K562 (cell line): ENCODE data around the gene ELF2. TPM values are rescaled to one million over a fixed set of nuclear protein-coding genes. Genes with fewer than 3 reads are reported as not detected.

Experiments
- ARNT ChIP-seq, 2 experiments: fragments of 450-650 bp; IDR thresholded peaks; 2 replicates each; pipeline ENCODE4 v1.6.1; 2016; ENCODE audit warnings: mild to moderate bottlenecking in 1 of 2
- ATF3 ChIP-seq, 2 experiments: fragments of 450-650 bp in 1 of 2; sonication (generic) in 1 of 2; formaldehyde crosslinking in 1 of 2; IDR thresholded peaks in 1 of 2; conservative IDR thresholded peaks in 1 of 2; 2 replicates each; pipeline versions ENCODE4 v1.6.1 to v1.8.1; 2016 to 2023; ENCODE audit warnings: mild to moderate bottlenecking in 2 of 2, moderate library complexity in 2 of 2, inconsistent platforms in 1 of 2, missing genetic modification reagents in 1 of 2
- FOXA3 ChIP-seq, 2 experiments: fragments of 450-650 bp in 1 of 2; sonication (generic) in 1 of 2; formaldehyde crosslinking; IDR thresholded peaks in 1 of 2; conservative IDR thresholded peaks in 1 of 2; 2 replicates each; pipeline versions ENCODE4 v1.4.0 to v1.8.0; 2020 to 2022; ENCODE audit warnings: mild to moderate bottlenecking in 2 of 2, missing genetic modification reagents in 1 of 2
- HDAC6 ChIP-seq: IDR thresholded peaks from 2 replicates; pipeline ENCODE4 v1.6.1; 2012; ENCODE audit warnings: low read depth, mild to moderate bottlenecking, control low read depth, inconsistent platforms, low read length, moderate library complexity
- HDAC8 ChIP-seq: fragments of 450-650 bp; IDR thresholded peaks from 2 replicates; pipeline ENCODE4 v1.6.1; 2016; ENCODE audit warnings: mild to moderate bottlenecking, missing genetic modification characterization, moderate library complexity, missing compliant biosample characterization
- HIVEP1 ChIP-seq: fragments of 250-450 bp; sonication (Bioruptor Pico); IDR thresholded peaks from 2 replicates; pipeline ENCODE4 v1.4.0; 2020; ENCODE audit warnings: mild to moderate bottlenecking
- HMGN3 ChIP-seq: IDR thresholded peaks from 2 replicates; pipeline ENCODE4 v1.6.1; 2011; ENCODE audit warnings: borderline replicate concordance, low read depth, mild to moderate bottlenecking, mixed read lengths, low read length; ENCODE audit not compliant: insufficient read length; ENCODE audit errors: extremely low read depth
- ILF3 ChIP-seq: fragments of 450-650 bp; IDR thresholded peaks from 2 replicates; pipeline ENCODE4 v1.6.1; 2018; ENCODE audit warnings: antibody characterized with exemption, mild to moderate bottlenecking, moderate library complexity, borderline replicate concordance
- NKRF ChIP-seq: fragments of 450-650 bp; IDR thresholded peaks from 2 replicates; pipeline ENCODE4 v1.6.1; 2016; ENCODE audit warnings: borderline replicate concordance
- NR4A1 ChIP-seq, 2 experiments: fragments of 250-450 bp in 1 of 2; fragments of 450-650 bp in 1 of 2; sonication (Bioruptor Pico) in 1 of 2; IDR thresholded peaks; 2 replicates each; pipeline versions ENCODE4 v1.4.0 to v1.6.1; 2016 to 2020; ENCODE audit warnings: mild to moderate bottlenecking in 2 of 2, missing compliant biosample characterization in 1 of 2, missing genetic modification characterization in 1 of 2, moderate library complexity in 1 of 2
- SMAD4 ChIP-seq: fragments of 250-450 bp; sonication (Bioruptor Pico); conservative IDR thresholded peaks from 2 replicates; pipeline ENCODE4 v1.8.0; 2021; ENCODE audit warnings: inconsistent platforms, mild to moderate bottlenecking, moderate library complexity
- SMARCA5 ChIP-seq: fragments of 450-650 bp; IDR thresholded peaks from 2 replicates; pipeline ENCODE4 v1.6.1; 2016
- STAT5B ChIP-seq: fragments of 250-450 bp; sonication (Bioruptor Pico); IDR thresholded peaks from 2 replicates; pipeline ENCODE4 v1.8.0; 2021; ENCODE audit warnings: mild to moderate bottlenecking, inconsistent platforms
- ZNF12 ChIP-seq: sonication (generic); formaldehyde crosslinking; IDR thresholded peaks from 2 replicates; pipeline ENCODE4 v1.4.0; 2020; ENCODE audit warnings: mild to moderate bottlenecking, missing genetic modification reagents
- ZNF134 ChIP-seq: fragments of 250-450 bp; sonication (Bioruptor Pico); conservative IDR thresholded peaks from 2 replicates; pipeline ENCODE4 v1.4.0; 2020
- ZNF174 ChIP-seq: fragments of 250-450 bp; sonication (Bioruptor Pico); IDR thresholded peaks from 2 replicates; pipeline ENCODE4 v1.4.0; 2020; ENCODE audit warnings: mild to moderate bottlenecking
- ZNF586 ChIP-seq: fragments of 450-650 bp; formaldehyde crosslinking; conservative IDR thresholded peaks from 2 replicates; pipeline ENCODE4 v1.4.0; 2020; ENCODE audit warnings: mild to moderate bottlenecking, moderate library complexity
- ZNF644 ChIP-seq: fragments of 200-800 bp; sonication (Bioruptor generic); IDR thresholded peaks from 2 replicates; pipeline ENCODE4 v1.6.1; 2016; ENCODE audit warnings: low read depth, missing genetic modification characterization, missing compliant biosample characterization
- polyA plus RNA-seq, 8 experiments: library from polyadenylated mRNA; depleted of rRNA in 4 of 8; stranded (reverse) in 5 of 8; unstranded in 3 of 8; fragments of >200 nt; fragmentation: Nextera tagmentation in 2 of 8; fragmentation: Illumina TruSeq in 1 of 8; extraction: Ambion mirVana in 2 of 8; extraction: Trizol in 1 of 8; gene quantifications; 2 replicates each; pipeline versions ENCODE4 v1.2.1 to v1.2.3, GENCODE V29; 2011 to 2014; ENCODE audit warnings: inconsistent platforms in 1 of 8, missing spikeins in 1 of 8
- total RNA-seq, 7 experiments: library from RNA; depleted of rRNA in 6 of 7; stranded (reverse); fragments of >200 nt in 6 of 7; fragmentation: Illumina TruSeq in 2 of 7; extraction: Trizol in 2 of 7; gene quantifications; 2 replicates each; pipeline versions ENCODE4 v1.2.1 to v1.2.3, GENCODE V29; 2011 to 2021; ENCODE audit warnings: low replicate concordance in 1 of 7
- TF ChIP-seq, protein P1 (sequence below), 3 experiments: fragments of 200-800 bp in 1 of 3; fragments of 250-450 bp in 1 of 3; fragments of 450-650 bp in 1 of 3; sonication (Bioruptor Pico) in 1 of 3; sonication (Bioruptor generic) in 1 of 3; formaldehyde crosslinking in 1 of 3; IDR thresholded peaks; 2 replicates each; pipeline versions ENCODE4 v1.6.1 to v1.8.0; 2016 to 2022; ENCODE audit warnings: mild to moderate bottlenecking in 2 of 3, missing genetic modification characterization in 2 of 3, missing compliant biosample characterization in 1 of 3, moderate library complexity in 1 of 3

ELF2 gene
- total and polyA plus RNA-seq, 9 of the 15 experiments (the other 6 are each of a cell fraction or from before 2014, with no cell fraction given): 9.4 to 58.7 (median 41.6) TPM

DNA sequence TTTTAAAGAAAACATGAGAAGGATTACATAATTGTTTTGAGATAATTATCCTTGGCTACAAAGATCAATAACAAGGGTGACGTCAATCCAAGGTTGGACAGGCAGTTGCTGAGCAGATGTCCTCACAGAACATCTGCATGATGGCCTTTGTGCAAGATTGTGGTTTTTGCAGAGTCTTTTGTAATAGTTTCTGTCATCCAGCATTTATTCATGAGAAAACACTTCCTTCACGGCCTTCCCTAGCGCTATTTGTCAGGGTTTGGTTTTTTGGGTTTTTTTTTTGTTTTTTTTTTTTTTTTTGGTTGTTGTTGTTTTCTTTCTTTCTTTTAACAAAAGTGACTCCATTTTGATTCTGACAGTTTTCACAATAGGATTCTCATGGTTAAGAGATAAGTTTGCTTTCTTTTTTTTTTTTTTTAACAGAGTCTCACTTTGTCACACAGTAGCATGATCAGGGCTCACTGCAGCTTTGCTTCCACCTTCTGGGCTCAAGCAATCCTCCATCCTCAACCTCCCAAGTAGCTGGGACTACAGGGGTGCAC, 31.5 kb upstream of the ELF2 start (continued):
- peak; percentile 69; the same call in 1 of the 2 replicates for TF ChIP-seq ATF3 (IDR thresholded peaks at IDR 0.05)
- TF ChIP-seq ATF3 (CRISPR knock-in tag; conservative IDR thresholded peaks at IDR 0.05): no peak
- no peak for TF ChIP-seq NKRF
- TF ChIP-seq HMGN3: no peak
- TF ChIP-seq HDAC8: 0 out of 2 replicates have a peak, but pooled peaks have one; percentile 61
- TF ChIP-seq FOXA3 (CRISPR knock-in tag; conservative IDR thresholded peaks at IDR 0.05 in 1 of 2, IDR thresholded peaks at IDR 0.05 in 1 of 2): no peak
- no peak for TF ChIP-seq ILF3
- no peak for TF ChIP-seq ZNF134 (CRISPR knock-in tag)
- no peak for TF ChIP-seq STAT5B (CRISPR knock-in tag)
- TF ChIP-seq ARNT (IDR thresholded peaks at IDR 0.05): no peak
- no peak for TF ChIP-seq ZNF174 (CRISPR knock-in tag)
- no peak for TF ChIP-seq ZNF586
- no peak for TF ChIP-seq SMARCA5
- TF ChIP-seq NR4A1 (CRISPR knock-in tag; IDR thresholded peaks at IDR 0.05): no peak
- TF ChIP-seq NR4A1 (tag; IDR thresholded peaks at IDR 0.05): peak; percentile 89
- TF ChIP-seq, protein P1, sequence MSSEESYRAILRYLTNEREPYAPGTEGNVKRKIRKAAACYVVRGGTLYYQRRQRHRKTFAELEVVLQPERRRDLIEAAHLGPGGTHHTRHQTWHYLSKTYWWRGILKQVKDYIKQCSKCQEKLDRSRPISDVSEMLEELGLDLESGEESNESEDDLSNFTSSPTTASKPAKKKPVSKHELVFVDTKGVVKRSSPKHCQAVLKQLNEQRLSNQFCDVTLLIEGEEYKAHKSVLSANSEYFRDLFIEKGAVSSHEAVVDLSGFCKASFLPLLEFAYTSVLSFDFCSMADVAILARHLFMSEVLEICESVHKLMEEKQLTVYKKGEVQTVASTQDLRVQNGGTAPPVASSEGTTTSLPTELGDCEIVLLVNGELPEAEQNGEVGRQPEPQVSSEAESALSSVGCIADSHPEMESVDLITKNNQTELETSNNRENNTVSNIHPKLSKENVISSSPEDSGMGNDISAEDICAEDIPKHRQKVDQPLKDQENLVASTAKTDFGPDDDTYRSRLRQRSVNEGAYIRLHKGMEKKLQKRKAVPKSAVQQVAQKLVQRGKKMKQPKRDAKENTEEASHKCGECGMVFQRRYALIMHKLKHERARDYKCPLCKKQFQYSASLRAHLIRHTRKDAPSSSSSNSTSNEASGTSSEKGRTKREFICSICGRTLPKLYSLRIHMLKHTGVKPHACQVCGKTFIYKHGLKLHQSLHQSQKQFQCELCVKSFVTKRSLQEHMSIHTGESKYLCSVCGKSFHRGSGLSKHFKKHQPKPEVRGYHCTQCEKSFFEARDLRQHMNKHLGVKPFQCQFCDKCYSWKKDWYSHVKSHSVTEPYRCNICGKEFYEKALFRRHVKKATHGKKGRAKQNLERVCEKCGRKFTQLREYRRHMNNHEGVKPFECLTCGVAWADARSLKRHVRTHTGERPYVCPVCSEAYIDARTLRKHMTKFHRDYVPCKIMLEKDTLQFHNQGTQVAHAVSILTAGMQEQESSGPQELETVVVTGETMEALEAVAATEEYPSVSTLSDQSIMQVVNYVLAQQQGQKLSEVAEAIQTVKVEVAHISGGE (CRISPR knock-in tag; IDR thresholded peaks at IDR 0.05): peak in 1 of 3 experiments; percentile 52; a peak in 1 of 6 replicates
- no peak for TF ChIP-seq ZNF12 (CRISPR knock-in tag)
- TF ChIP-seq HDAC6: no peak
- TF ChIP-seq HIVEP1 (CRISPR knock-in tag): no peak
- peak; percentile 67 for TF ChIP-seq SMAD4 (CRISPR knock-in tag)
- TF ChIP-seq ZNF644 (tag): peak; percentile 90
